ENCODE data around the gene LRP1B. TPM values are rescaled to one million over a fixed set of nuclear protein-coding genes. Genes with fewer than 3 reads are reported as not detected.

LRP1B gene
- total and polyA plus RNA-seq, 2 of the 8 experiments (the other 6 are each of a cell fraction or from before 2014, with no cell fraction given): 0.03 TPM; not detected in 1

DNA sequence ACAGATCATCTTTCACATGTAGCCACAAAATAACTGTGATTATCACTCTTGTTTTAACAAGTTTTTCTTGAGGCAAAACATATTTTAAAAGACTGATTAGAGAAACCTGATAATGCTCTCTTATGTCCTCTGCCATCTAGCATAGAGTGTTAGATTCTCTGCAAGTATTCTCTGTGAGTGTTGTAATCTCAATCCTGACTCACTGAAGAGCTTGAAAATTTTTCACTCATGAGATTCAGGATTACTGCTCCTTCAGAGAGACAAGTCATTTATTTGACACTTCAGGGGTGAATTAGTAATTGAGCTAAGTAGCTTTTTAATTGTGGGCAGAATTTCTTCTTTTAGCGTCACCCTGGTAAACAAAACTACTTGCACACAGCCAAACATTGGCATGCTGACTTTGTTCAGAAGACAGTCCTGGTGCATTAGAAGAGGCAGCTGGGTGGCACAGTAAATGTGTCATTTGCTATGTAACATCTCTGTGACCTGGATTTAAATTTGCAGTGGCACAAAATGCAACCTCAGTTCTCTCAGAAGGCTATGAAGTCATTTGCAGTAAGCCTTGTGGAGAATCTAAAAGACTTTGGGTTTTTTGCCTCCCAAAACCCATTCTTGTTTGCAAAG lies 172.9 kb downstream of the LRP1B start:
- CTCF ChIA-PET (ENCODE audit: partially characterized antibody): interaction anchor here (0.9 to 1.5 kb wide), 2 partner anchors 15 to 29 kb away, joined by 3 to 7 read pairs; no protein-coding TSS in a partner anchor
- H2BK120ac ChIP-seq (replicated peaks; ENCODE audit: low read depth, low read length): no peak overlapping the region
- H2BK15ac ChIP-seq (ENCODE audit: low read length): no peak overlapping the region
- H2BK12ac ChIP-seq (ENCODE audit: low read depth, low read length): no peak overlapping the region
- H4K5ac ChIP-seq (ENCODE audit: insufficient read length, low read depth, low read length): no peak overlapping the region
- H2AK5ac ChIP-seq (ENCODE audit: low read depth, low read length): no peak overlapping the region
- H3K27me3 ChIP-seq (replicated peaks in 1 of 4; ENCODE audit: control insufficient read depth in 3 of 4, extremely low read depth in 1 of 4, insufficient read depth in 3 of 4, low read length in 3 of 4): no peaks in the 10 kb centered on the region
- H3K4ac ChIP-seq (replicated peaks; ENCODE audit: insufficient read length, low read depth, low read length): no peak overlapping the region
- H3K79me2 ChIP-seq (ENCODE audit: control insufficient read depth in 1 of 2, insufficient read depth in 2 of 2, low read length in 2 of 2): no peaks in the 10 kb centered on the region
- no peaks in the 10 kb centered on the region for H3K79me1 ChIP-seq (ENCODE audit: low read depth, low read length)
- H4K20me1 ChIP-seq (replicated peaks in 1 of 2; ENCODE audit: control insufficient read depth in 1 of 2, insufficient read depth in 2 of 2, low read length in 2 of 2): no peaks in the 10 kb centered on the region
- H3K14ac ChIP-seq (ENCODE audit: insufficient read length): no peak overlapping the region
- no peak overlapping the region for H3K4me2 ChIP-seq (ENCODE audit: insufficient read depth in 1 of 2, low read depth in 2 of 2, low read length in 2 of 2)
- FAIRE-seq (no peak), DNase-seq (ENCODE audit: low read depth in 1 of 2, low spot score in 2 of 2) (no peak)
- H3K56ac ChIP-seq (replicated peaks; ENCODE audit: insufficient read length, low read depth, low read length): no peak overlapping the region
- POLR2A ChIA-PET (ENCODE audit: partially characterized antibody): no interaction called here
- no peaks in the 10 kb centered on the region for H3K4me1 ChIP-seq (replicated peaks in 1 of 4; ENCODE audit: control insufficient read depth in 3 of 4, insufficient read depth in 4 of 4, low read length in 3 of 4)
- H3K9ac ChIP-seq (replicated peaks in 1 of 4; ENCODE audit: extremely low read depth in 1 of 4, low read depth in 3 of 4, low read length in 3 of 4): no peak overlapping the region
- no peak overlapping the region for H3K18ac ChIP-seq (ENCODE audit: extremely low read depth, low read length)
- no peaks in the 10 kb centered on the region for H3K9me3 ChIP-seq (ENCODE audit: insufficient read depth in 2 of 2, low read depth in 1 of 2, low read length in 1 of 2)
- no peak overlapping the region for H2AFZ ChIP-seq (ENCODE audit: low read length)
- H4K91ac ChIP-seq (replicated peaks; ENCODE audit: insufficient read length, low read length): no peak overlapping the region
- no peak overlapping the region for H3K4me3 ChIP-seq (ENCODE audit: extremely low read depth in 1 of 4, insufficient read depth in 2 of 4, low read depth in 3 of 4, low read length in 4 of 4)
- H4K8ac ChIP-seq (ENCODE audit: extremely low read depth, insufficient read depth, low read length): no peak overlapping the region
- H2BK20ac ChIP-seq (ENCODE audit: low read length): no peak overlapping the region
- H2BK5ac ChIP-seq (ENCODE audit: low read depth, low read length): no peak overlapping the region
- H3K36me3 ChIP-seq (ENCODE audit: control insufficient read depth in 2 of 4, insufficient read depth in 4 of 4, low read length in 3 of 4): no peaks in the 10 kb centered on the region
- H3K27ac ChIP-seq (ENCODE audit: low read depth, low read length): no peak overlapping the region
- WGBS, 2 experiments (ENCODE audit: extremely low coverage in 1 of 2, insufficient coverage in 1 of 2, insufficient read length in 1 of 2, insufficient replicate concordance in 2 of 2, low coverage in 1 of 2, low lambda C conversion rate in 2 of 2, missing lambda C conversion rate in 1 of 2): 89% methylated on average over 1 of the region's 1 CpG; no CpG with 5 or more reads in 1 of the 2 experiments
- H3K23me2 ChIP-seq (ENCODE audit: low read depth, low read length): no peaks in the 10 kb centered on the region
- H3K23ac ChIP-seq (ENCODE audit: insufficient read length): no peak overlapping the region
- no peak for TF ChIP-seq EGR1 (IDR thresholded peaks at IDR 0.05; ENCODE audit: borderline replicate concordance, low read depth, low read length)
- TF ChIP-seq, protein P1, sequence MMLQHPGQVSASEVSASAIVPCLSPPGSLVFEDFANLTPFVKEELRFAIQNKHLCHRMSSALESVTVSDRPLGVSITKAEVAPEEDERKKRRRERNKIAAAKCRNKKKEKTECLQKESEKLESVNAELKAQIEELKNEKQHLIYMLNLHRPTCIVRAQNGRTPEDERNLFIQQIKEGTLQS (IDR thresholded peaks at IDR 0.05; ENCODE audit: insufficient read depth, low read depth, low read length): no peak
- TF ChIP-seq SIRT6 (IDR thresholded peaks at IDR 0.05; ENCODE audit: low read length): no peak
- no peak for TF ChIP-seq TBP (IDR thresholded peaks at IDR 0.05; ENCODE audit: low read depth, low read length)
- TF ChIP-seq SIX5 (IDR thresholded peaks at IDR 0.05; ENCODE audit: low read depth, low read length): no peak
- no peak for TF ChIP-seq TAF7 (optimal IDR thresholded peaks at IDR 0.05; ENCODE audit: borderline replicate concordance, low read depth, low read length)
- TF ChIP-seq BACH1 (IDR thresholded peaks at IDR 0.05; ENCODE audit: low read length): no peak
- no peak for TF ChIP-seq SP2 (IDR thresholded peaks at IDR 0.05; ENCODE audit: low read length)
- no peak for TF ChIP-seq SUZ12 (IDR thresholded peaks at IDR 0.05; ENCODE audit: low read length)
- TF ChIP-seq HDAC2 (IDR thresholded peaks at IDR 0.05; ENCODE audit: borderline replicate concordance in 1 of 2, low read depth in 2 of 2, low read length in 2 of 2): no peak
- TF ChIP-seq HDAC6 (IDR thresholded peaks at IDR 0.05; ENCODE audit: low read depth, low read length): no peak
- TF ChIP-seq CTBP2 (IDR thresholded peaks at IDR 0.05; ENCODE audit: borderline replicate concordance, insufficient read depth, insufficient read length, low read length): no peak
- TF ChIP-seq CBX8 (IDR thresholded peaks at IDR 0.05; ENCODE audit: borderline replicate concordance, low read depth, low read length): no peak

Measured in H1 (cell line).